BLaER1 (cell line): ENCODE data around the gene INF2.

Experiments
- H3K27ac ChIP-seq: shearing (Covaris generic); formaldehyde crosslinking; 2 replicates; pipeline ENCODE4 v1.8.1; 2022
- H3K27me3 ChIP-seq: shearing (Covaris generic); formaldehyde crosslinking; 2 replicates; pipeline ENCODE4 v1.8.1; 2022
- H3K36me3 ChIP-seq: shearing (Covaris generic); formaldehyde crosslinking; 2 replicates; pipeline ENCODE4 v1.8.1; 2022
- H3K4me1 ChIP-seq: shearing (Covaris generic); formaldehyde crosslinking; 2 replicates; pipeline ENCODE4 v1.8.1; 2022
- H3K4me2 ChIP-seq: shearing (Covaris generic); formaldehyde crosslinking; 2 replicates; pipeline ENCODE4 v1.8.1; 2022
- H3K4me3 ChIP-seq: shearing (Covaris generic); formaldehyde crosslinking; 2 replicates; pipeline ENCODE4 v1.8.1; 2022
- H3K9ac ChIP-seq: shearing (Covaris generic); formaldehyde crosslinking; 2 replicates; pipeline ENCODE4 v1.8.1; 2022
- H3K9me3 ChIP-seq: shearing (Covaris generic); formaldehyde crosslinking; 2 replicates; pipeline ENCODE4 v1.8.1; 2022
- H4K20me1 ChIP-seq: shearing (Covaris generic); formaldehyde crosslinking; 2 replicates; pipeline ENCODE4 v1.8.1; 2022
- Cebpa-rat ChIP-seq: shearing (Covaris generic); IDR thresholded peaks from 2 replicates; pipeline ENCODE4 v1.8.1; 2022

The INF2 gene

DNA sequence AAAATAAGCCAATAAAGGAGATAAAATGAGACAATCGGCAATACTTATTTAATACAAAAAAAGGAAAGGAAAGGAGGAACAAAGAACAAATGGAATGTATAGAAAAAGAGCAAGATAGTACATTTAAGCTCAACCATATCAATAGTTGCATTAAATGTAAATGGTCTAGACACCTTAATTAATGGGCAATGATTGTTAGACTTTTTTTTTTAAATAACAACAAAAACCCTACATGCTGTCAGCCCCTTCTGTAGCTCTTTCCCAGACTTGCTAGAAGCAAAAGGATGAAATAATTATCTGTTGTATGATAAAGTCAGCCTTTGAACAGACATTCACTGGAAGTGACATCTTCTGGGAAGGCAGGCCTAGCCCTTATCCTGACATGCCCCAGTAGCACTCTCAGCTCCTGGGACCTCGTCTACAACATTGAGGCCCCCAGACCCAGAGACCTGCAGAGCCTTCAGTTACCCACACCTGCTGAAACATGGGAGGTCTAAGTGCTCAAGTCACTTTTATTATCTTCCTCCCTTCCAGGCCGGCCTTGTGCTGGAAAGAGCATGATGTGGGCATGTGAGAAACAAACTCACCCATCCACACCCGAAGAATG, 76.9 kb downstream of the INF2 start:
- Histone ChIP-seq H3K9ac (no peak overlapping the region), H3K4me2 (no peak overlapping the region), H3K4me1 (peaks cover 21% of the 10 kb centered on the region), H3K27me3 (no peaks in the 10 kb centered on the region), H3K36me3 (peaks cover 57% of the 10 kb centered on the region), H3K4me3 (no peak overlapping the region), H3K9me3 (peaks cover 19% of the 10 kb centered on the region), H3K27ac (no peak overlapping the region), H4K20me1 (peaks cover 21% of the 10 kb centered on the region)
- TF ChIP-seq Cebpa-rat: no peak

DNA sequence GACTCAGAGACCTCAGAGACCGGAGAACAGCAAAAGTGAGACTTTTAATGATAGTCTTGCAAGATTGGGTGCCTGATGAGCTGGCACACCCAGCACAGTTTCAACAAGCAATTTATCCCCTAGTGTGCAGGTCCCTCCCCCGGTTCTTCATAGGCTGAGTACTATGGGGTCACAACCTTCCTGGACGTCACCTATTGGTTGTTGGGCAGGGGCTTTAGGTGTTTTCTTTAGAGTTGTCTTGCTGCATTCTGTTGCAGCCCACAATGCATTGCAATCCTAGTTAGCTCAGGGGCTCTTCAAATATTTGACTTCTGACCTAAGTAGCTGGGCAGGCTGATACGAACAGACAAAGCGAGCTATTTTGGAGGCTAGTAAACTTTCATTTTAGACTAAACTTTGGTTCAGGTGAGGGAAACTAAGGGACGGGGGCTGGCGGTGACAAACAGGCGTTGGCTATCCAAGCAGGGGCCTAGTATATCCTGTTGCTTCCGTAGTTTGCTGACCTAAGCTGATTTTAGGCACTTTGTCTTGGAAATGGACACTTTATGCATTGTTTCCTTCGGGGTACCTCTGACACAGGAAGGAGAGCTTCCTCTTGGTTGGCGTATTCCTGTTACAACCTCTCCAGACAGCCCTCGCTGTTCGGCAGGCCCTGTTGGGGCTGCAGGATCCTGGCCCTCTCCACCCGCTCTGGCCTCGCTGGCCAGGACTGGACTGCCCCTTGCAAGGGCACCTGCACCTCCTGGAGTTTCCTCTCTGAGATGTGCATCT, 77.6 kb downstream of the INF2 start:
- H3K9me3 ChIP-seq: peaks cover 26% of the 10 kb centered on the region
- H3K4me1 ChIP-seq: peaks cover 21% of the 10 kb centered on the region
- no peak overlapping the region for H3K4me3 ChIP-seq
- H3K36me3 ChIP-seq: peaks cover 57% of the 10 kb centered on the region
- no peak for TF ChIP-seq Cebpa-rat
- no peak overlapping the region for H3K4me2 ChIP-seq
- H4K20me1 ChIP-seq: peaks cover 20% of the 10 kb centered on the region
- no peak overlapping the region for H3K27ac ChIP-seq
- H3K27me3 ChIP-seq: no peaks in the 10 kb centered on the region
- H3K9ac ChIP-seq: no peak overlapping the region

DNA sequence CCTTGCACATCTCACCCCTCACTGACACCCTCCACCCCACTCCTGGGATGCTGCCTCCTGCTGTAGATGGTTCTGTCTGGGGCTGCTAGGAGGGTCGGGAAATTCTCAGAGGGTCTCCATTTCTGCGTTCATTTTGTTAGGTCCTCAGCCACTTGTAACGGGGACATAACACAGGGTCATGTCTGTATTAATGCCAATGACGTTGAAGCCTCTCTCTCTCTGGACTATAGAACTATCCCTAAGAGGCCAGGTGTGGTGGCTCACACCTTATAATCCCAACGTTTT, 78.2 kb downstream of the INF2 start:
- H3K9me3 ChIP-seq: peaks cover 31% of the 10 kb centered on the region
- H4K20me1 ChIP-seq: peaks cover 25% of the 10 kb centered on the region
- no peaks in the 10 kb centered on the region for H3K27me3 ChIP-seq
- no peak overlapping the region for H3K27ac ChIP-seq
- H3K9ac ChIP-seq: no peak overlapping the region
- H3K4me2 ChIP-seq: no peak overlapping the region
- peaks cover 57% of the 10 kb centered on the region for H3K36me3 ChIP-seq
- H3K4me1 ChIP-seq: peaks cover 21% of the 10 kb centered on the region
- TF ChIP-seq Cebpa-rat: no peak
- no peak overlapping the region for H3K4me3 ChIP-seq

DNA sequence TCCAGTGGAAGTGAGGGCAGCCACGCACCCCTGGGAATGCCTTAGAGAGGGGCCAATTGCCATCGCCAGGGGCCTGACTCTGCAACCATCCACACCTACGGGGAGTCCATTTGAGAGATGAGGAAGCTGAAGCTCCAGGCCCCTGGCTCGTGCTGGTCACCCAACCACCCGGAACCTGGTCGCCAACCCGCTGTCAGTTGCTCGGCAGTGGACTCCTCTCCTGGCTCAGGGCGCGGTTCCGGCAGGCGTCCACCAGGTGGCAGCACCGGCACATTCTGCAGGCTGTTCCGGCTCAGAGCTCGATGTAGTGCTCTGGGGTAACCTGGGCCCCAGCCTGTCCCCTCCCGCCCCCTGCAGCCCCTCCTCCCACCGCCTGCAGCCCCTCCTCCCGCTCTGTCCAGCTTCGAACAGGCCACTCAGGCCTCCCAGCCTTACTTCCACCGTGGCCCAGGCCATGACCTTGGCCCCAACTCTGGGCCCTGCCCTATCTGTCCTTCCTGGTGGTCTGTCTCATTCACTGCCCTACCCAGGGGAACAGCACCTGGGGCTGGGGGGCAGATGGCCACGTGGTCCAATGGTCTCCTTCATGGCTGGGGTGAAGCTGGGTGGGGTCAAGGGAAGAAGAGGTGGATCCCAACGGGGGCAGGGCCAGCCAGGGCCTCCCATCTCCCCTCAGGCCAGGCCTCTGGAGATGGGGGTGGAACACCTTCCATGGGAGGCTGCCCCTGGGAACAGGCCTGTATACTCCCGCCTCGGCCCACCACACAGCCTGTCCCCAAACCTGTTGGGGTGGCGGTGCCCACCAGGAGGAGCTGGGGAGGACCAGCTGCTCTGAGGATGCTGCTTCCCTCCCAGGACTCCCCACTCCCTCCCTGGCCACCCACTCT, 79.3 kb downstream of the INF2 start:
- H3K27ac ChIP-seq: peak overlapping the region; percentile 41; the same call in 1 of the 2 replicates
- H3K9ac ChIP-seq: peak overlapping the region; percentile 58; the same call in 1 of the 2 replicates
- H3K9me3 ChIP-seq: peaks cover 33% of the 10 kb centered on the region
- peak overlapping the region; percentile 70 for H3K4me2 ChIP-seq
- H3K4me3 ChIP-seq: no peak overlapping the region
- H4K20me1 ChIP-seq: peaks cover 34% of the 10 kb centered on the region
- H3K4me1 ChIP-seq: peaks cover 21% of the 10 kb centered on the region
- no peaks in the 10 kb centered on the region for H3K27me3 ChIP-seq
- no peak for TF ChIP-seq Cebpa-rat
- peaks cover 61% of the 10 kb centered on the region for H3K36me3 ChIP-seq

DNA sequence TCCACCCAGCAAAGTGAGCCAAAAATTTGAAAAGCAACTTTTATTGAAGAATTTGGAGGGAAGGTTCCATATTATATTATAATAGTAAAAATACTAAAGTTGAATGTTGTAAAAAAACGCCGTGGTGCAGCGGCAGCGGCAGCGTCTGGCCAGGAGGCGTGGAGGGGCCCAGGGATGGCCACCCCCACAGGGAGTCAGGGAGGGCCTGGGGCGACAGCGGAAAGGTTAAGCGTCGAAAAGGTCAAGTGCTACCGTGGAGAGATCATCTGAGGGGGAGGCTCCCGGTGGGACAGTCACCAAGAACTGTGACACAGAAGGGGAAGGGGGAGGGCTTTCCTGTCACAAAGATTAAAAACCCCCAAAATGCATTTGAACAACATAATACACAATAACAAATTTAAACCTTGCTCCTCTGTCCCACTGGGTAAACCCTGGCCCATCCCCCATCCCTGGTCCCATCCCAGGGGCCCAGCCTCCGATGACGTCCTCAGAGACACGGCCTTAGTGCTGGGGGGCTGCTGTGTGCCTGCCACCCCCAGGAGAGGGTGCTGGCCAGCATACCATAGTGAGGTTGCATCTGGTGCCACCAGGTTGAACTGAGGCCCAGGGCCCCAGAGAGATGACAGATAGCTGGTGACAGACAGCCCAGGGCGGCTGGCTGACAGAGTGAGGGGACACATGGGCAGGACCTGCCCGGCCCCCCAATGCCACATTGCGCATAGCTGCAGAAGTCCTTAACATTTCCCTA, 80.1 kb downstream of the INF2 start:
- no peak for TF ChIP-seq Cebpa-rat
- Histone ChIP-seq H3K27me3 (no peaks in the 10 kb centered on the region), H4K20me1 (peaks cover 40% of the 10 kb centered on the region), H3K9ac (peak overlapping the region; percentile 4; the same call in 1 of the 2 replicates), H3K4me3 (no peak overlapping the region), H3K36me3 (peaks cover 69% of the 10 kb centered on the region), H3K4me2 (peak overlapping the region; percentile 50), H3K27ac (peak overlapping the region; percentile 41; the same call in 1 of the 2 replicates), H3K9me3 (peaks cover 33% of the 10 kb centered on the region), H3K4me1 (peaks cover 21% of the 10 kb centered on the region)

DNA sequence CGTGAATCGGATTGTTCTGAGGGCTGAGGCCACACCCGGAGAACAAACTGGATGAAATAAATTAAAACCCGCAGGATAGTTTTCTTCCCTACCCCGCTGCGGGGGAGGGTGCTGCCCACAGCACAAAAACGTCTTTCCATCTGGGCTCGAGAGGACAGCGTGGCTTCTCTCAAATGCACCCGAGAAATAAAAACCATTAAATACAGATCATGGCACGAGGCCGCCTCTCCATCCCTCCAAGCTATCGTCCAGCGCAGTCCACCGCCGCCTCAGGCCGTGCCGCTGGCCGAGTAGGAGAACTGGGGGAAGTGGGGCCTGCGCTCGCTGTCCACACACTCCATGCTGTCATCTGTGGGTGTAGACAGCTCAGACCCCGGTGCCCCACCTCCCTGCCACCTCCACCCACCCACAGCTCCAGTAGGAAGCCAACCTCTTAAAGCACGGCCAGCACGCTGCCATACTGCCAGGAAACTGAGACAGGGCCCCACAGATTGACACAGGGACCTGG, 80.7 kb downstream of the INF2 start:
- Histone ChIP-seq H3K9ac (no peak overlapping the region), H3K4me3 (no peak overlapping the region), H3K27me3 (no peaks in the 10 kb centered on the region), H3K4me1 (peaks cover 21% of the 10 kb centered on the region), H3K9me3 (peaks cover 33% of the 10 kb centered on the region), H3K36me3 (peaks cover 75% of the 10 kb centered on the region), H3K27ac (no peak overlapping the region), H4K20me1 (peaks cover 41% of the 10 kb centered on the region), H3K4me2 (no peak overlapping the region)
- TF ChIP-seq Cebpa-rat: no peak

DNA sequence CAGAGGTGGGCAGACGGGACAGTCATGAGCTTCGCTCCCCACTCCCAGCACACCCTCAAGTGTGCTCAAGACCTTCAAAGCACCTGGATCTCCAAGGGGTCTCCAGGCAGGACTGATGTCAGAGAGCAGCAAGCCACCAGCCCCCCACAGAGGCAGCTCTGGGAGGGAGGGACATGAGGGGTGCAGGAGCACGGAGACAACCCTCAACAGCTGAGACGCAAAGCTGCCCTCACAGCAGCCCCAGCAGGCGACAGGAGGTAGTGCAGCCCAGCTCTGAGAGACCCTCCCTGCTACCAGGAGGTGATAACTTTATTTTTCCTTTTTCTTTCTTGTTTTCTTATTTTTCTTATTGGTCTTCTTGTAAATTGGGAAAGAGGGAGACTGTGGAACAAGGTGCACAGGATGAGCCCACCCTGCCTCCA, 81.4 kb downstream of the INF2 start:
- Histone ChIP-seq H3K9me3 (peaks cover 27% of the 10 kb centered on the region), H3K27ac (no peak overlapping the region), H3K4me2 (no peak overlapping the region), H3K27me3 (no peaks in the 10 kb centered on the region), H3K4me1 (peaks cover 21% of the 10 kb centered on the region), H4K20me1 (peaks cover 46% of the 10 kb centered on the region), H3K36me3 (peaks cover 78% of the 10 kb centered on the region), H3K4me3 (no peak overlapping the region), H3K9ac (no peak overlapping the region)
- TF ChIP-seq Cebpa-rat: no peak

DNA sequence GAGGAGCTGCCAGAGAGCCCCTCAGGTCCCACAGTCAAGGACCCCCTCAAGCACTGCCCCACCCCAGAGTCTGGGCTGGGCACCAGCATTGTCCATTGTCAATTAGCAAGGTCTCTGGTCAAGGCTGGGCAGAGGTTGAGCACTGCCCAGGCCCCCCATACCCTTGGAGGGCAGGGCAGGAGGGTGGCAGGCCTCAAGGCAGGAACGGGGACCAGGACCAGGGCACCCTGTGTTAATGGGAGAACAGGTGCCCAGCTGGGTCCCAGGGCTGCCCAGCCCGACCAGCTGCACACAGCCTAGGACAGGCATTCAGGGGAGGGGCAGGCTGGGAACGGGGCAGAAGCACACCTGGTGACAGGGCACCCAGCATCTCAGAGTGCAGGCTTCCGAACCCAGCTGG, 82.0 kb downstream of the INF2 start:
- no peak overlapping the region for H3K4me2 ChIP-seq
- TF ChIP-seq Cebpa-rat: no peak
- H4K20me1 ChIP-seq: peaks cover 50% of the 10 kb centered on the region
- peaks cover 21% of the 10 kb centered on the region for H3K4me1 ChIP-seq
- no peak overlapping the region for H3K27ac ChIP-seq
- H3K9ac ChIP-seq: no peak overlapping the region
- H3K36me3 ChIP-seq: peaks cover 82% of the 10 kb centered on the region
- H3K4me3 ChIP-seq: no peak overlapping the region
- H3K27me3 ChIP-seq: no peaks in the 10 kb centered on the region
- peaks cover 22% of the 10 kb centered on the region for H3K9me3 ChIP-seq
